HG02678 (cell line): ENCODE data around the gene INSYN2B.
A peak's percentile ranks its signal among the peaks of the same experiment; 100 is the strongest.

Experiments used
- ATAC-seq: cut with Tn5 transposase; IDR thresholded peaks from one replicate; pipeline ENCODE4 v1.9.1; 2021; ENCODE audit warnings: mild to moderate bottlenecking, moderate library complexity; ENCODE audit not compliant: unreplicated experiment

INSYN2B gene

GRCh38 chr5:169934990-169935389, 45.3 kb downstream of the INSYN2B start:
- ATAC-seq = no peak

- no peak for ATAC-seq
These were observed 46.7 kb downstream of the INSYN2B start for GRCh38 chr5:169933616-169934015.

GRCh38 chr5:169933127-169933526, 47.2 kb downstream of the INSYN2B start:
- no peak for ATAC-seq

GRCh38 chr5:169923988-169924387, 56.3 kb downstream of the INSYN2B start:
- peak; percentile 66 for ATAC-seq

GRCh38 chr5:169922474-169922873, 57.8 kb downstream of the INSYN2B start:
- ATAC-seq = no peak

GRCh38 chr5:169921949-169922348, 58.3 kb downstream of the INSYN2B start:
- no peak for ATAC-seq

GRCh38 chr5:169921384-169921783, 58.9 kb downstream of the INSYN2B start:
- ATAC-seq = no peak

GRCh38 chr5:169920474-169920873, 59.8 kb downstream of the INSYN2B start:
- no peak for ATAC-seq

GRCh38 chr5:169918228-169918627, 62.1 kb downstream of the INSYN2B start:
- ATAC-seq = no peak

GRCh38 chr5:169917500-169917899, 62.8 kb downstream of the INSYN2B start:
- no peak for ATAC-seq

GRCh38 chr5:169914766-169915165, 65.5 kb downstream of the INSYN2B start:
- ATAC-seq = peak; percentile 44

GRCh38 chr5:169913479-169913878, 66.8 kb downstream of the INSYN2B start:
- ATAC-seq = no peak

- no peak for ATAC-seq
These were observed 68.7 kb downstream of the INSYN2B start for GRCh38 chr5:169911448-169912212.

- no peak for ATAC-seq
These were observed 69.9 kb downstream of the INSYN2B start for GRCh38 chr5:169910393-169910792.

- no peak for ATAC-seq
These were observed 70.3 kb downstream of the INSYN2B start for GRCh38 chr5:169909945-169910344.

GRCh38 chr5:169908864-169909263, 71.4 kb downstream of the INSYN2B start:
- no peak for ATAC-seq

- ATAC-seq = no peak
These were observed 73.3 kb downstream of the INSYN2B start for GRCh38 chr5:169906745-169907649.

- no peak for ATAC-seq
These were observed 75.3 kb downstream of the INSYN2B start for GRCh38 chr5:169905017-169905416.

GRCh38 chr5:169904508-169904907, 75.8 kb downstream of the INSYN2B start:
- ATAC-seq = peak; percentile 17

GRCh38 chr5:169904059-169904458, 76.2 kb downstream of the INSYN2B start:
- ATAC-seq = peak; percentile 49

GRCh38 chr5:169901896-169902295, 78.4 kb downstream of the INSYN2B start:
- ATAC-seq = peak; percentile 42

- no peak for ATAC-seq
These were observed 82.8 kb downstream of the INSYN2B start for GRCh38 chr5:169897481-169897880.
